ENCODE measurements around the gene CYSTM1.

Gene CYSTM1

DNA sequence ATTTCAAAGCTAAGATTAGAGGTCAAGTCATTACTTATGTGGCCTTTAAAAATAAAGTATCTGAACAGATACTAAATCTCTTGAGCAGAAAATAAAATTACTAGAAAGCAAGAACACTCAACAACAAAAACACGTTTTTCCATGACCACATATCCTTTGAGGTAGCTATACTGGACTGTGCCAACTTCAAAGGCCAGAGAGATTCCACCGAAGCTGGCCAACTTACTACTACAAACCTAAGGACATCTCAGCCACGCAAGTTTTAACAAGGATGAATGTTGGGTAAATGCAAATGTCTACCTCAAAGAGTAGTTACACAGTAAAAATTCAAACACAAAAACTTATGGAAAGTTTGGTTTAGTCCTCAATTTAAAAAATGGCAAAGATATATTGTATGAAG is 109.0 kb downstream of the CYSTM1 start:
- FAIRE-seq (peak; percentile 83), DNase-seq (ENCODE audit: insufficient read length, low spot score) (no peak)

GRCh38 chr5:140286424-140286823 is 111.4 kb downstream of the CYSTM1 start:
- DNase-seq (ENCODE audit: insufficient read length, low spot score) (no peak), FAIRE-seq (no peak)

GRCh38 chr5:140287801-140288521 is 113.0 kb downstream of the CYSTM1 start:
- no peak for FAIRE-seq

GRCh38 chr5:140292212-140293036 is 117.4 kb downstream of the CYSTM1 start:
- no peak for FAIRE-seq
- no peak for DNase-seq (ENCODE audit: insufficient read length, low spot score)

More at GRCh38 chr5:140287801-140288521, 113.0 kb downstream of the CYSTM1 start:
- DNase-seq (ENCODE audit: insufficient read length, low spot score): no peak
